Measurements from ENCODE around the gene KAZN. TPM values are rescaled to one million over a fixed set of nuclear protein-coding genes. Genes with fewer than 3 reads are reported as not detected.
A peak's percentile ranks its signal among the peaks of the same experiment; 100 is the strongest.

KAZN gene
- total RNA-seq, 1 experiment from 2014 or later = 7.7 TPM

DNA sequence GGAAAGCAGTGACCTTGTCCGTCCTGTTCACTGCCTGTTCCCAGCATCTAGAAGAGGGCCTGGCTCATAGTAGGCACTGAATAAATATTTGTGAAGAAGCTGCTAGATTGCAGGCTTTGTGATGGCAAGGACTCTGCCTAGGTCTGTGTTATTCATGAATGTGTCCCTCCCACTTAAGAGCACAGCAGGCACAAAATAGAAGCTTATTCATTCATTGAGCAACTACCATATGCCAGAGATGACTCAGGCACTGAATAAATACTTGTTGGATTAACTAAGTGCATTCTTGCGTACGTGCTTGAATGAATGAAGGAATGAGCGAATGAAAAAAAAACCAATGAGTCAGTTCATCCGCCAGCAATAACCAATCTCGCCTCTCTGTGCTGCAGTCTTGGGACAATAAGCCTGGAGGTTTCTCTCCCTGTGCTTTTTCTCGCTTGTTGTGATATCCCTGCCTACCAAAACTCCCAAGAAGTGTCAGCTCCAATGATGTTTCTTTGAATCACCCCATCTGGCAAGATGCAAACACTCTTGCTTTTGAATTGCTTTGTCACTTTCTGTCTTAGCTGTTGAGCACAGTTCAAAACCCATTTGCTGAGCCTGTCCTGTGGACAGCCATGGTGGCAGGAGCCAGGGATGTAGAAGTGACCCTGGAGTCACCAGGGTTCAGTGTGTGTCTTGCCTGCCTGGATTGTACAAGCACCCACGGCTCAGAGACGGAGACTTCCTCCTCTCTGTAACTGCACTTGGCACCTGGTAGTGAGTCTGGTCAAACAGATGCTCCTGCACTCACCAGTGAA is 143.9 kb downstream of the KAZN start:
- DNase-seq (ENCODE audit: low read depth) = peak; percentile 88

DNA sequence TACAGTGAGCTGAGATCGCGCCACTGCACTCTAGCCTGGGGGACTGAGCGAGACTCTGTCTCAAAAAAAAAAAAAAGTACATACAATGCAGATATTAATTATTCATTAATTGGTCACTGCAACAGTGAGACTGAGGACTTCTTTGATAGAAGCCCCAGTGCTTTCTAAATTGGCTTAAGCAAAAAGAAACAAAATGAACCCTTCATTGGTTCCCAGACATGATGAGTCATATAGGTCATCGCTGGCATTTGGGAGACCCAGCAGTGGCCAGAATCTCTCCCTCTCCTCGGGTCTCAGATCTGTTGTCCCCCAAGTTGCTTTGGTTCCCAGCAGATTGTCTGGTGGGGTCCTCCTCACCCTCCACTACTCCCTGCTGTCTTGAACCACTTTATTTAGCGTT is 144.9 kb downstream of the KAZN start:
- DNase-seq (ENCODE audit: low read depth) = no peak

DNA sequence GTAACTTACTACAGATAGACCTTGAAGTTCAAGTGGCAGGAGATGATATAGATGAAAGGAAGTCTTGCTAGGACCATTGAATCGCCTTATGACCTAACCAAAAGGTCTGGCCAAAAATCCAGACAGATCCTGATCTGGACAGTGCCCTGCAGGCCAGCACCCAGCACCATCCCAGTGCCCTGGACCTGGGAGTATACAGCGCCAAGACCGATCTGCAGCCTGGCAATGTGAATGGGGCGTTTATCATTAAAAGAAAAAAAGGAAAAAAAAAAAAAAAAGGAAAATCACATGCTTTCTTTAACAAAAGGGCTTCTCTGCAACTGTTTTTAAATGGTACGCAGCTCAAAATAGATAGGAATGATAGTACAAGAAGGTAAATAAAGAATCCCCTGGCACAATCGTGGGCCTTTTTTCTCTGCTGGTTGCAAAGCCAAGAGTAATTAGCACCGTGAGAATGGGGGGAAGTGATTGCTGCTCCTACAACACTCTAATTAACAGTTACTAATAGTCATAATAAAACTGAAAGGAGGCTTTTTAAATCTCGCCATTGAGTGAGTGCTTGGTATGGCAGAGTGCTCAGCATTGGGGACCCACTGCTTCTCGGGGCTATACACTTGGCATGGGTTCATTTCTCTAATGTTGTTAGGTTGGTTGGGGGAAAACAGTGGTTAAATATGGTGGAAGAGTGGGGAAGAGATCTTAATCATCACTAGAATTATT is 146.7 kb downstream of the KAZN start:
- no peak for DNase-seq (ENCODE audit: low read depth)

DNA sequence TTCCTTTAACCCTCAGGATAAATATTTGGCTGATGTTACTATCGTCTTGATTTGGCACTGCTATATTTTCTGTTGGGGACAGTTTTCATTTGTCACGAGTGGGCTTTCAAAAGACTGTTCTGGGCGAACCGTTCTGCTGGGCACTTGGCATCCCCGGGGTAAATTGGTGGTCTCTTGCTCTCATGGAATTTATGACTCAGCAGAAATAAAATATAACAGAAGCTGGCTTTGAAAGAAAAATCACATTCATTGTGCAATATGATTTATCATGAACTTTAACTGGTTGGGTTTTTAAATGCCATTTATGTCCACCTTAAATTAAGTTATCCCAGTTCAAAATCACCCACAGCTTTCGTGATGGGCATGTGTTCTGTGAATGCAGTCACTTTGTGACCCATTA is 147.3 kb downstream of the KAZN start:
- DNase-seq (ENCODE audit: low read depth) = no peak

DNA sequence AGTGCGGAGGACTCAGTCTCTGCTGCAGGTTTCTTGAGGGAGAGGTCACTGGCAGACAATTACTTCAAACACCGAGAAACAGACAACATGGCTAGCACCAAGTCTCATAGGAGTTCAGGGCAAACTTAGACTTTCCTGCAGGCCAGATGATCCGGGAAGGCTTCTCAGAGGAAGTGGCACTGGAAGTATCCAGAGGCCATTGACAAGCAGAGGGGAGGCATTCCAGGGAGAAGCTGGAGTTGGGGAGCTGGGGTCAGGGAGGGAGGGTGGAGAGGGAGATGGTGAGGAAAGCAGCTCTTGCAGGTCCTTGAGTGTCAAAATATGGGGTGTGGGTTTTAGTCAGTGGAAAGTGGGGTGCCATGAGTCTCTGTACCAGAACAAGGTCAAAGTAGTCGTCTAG is 147.9 kb downstream of the KAZN start:
- DNase-seq (ENCODE audit: low read depth) = no peak

DNA sequence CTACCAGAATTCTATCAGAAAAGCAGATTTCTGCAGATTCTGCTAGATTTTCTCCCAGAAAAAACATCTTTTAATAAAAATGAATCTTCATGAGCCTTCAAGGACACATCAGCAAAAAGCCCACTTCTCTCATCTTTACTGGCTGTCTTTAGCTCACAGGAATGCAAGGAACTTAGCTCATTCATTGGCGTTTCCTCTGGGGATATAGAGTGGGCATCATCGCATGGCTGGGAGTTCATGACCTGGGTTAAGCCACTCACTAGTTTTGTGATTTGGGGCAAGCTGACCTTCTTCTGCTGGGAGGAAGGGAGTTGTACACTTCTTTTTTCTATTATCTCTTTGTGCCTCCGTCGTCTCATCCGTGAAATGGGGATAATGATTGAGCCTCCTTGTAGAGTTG is 149.7 kb downstream of the KAZN start:
- DNase-seq (ENCODE audit: low read depth) = no peak

DNA sequence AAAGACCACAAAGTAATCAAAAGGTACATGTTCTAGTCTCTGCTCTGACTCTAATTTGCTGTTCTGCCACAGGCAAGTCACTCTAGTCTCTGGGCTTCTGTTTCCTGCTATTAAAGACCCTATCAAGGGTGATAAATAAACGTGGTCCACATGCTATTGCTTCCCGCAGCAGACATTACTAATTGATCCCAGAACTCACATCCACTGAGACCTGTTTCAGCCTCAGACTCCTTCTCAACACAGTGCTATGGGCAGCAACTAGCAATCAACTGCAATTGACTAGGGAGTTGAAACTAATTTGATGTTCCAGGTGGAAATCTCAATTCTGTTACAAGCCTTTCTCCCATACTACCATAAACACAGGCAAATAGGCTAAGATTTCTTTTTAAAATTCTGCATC is 150.5 kb downstream of the KAZN start:
- DNase-seq (ENCODE audit: low read depth) = no peak

DNA sequence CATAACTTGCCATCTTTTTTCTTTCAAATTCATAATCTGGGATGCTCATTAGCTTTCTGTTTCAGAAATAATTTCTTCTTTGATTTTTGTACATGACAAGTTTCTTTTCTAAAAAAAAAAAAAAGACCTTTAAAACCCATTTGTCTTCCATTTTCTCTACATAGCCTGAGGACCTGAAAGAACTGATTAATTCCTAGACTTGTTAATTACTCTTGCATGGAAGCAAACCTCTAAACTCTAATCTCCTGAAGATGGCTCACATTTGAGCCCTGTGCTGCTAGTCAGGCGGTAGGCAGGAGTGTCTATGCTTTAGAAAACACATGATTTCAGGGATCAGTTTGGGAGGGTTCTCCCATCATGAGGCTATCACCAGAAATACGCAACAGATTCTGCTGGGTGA is 152.0 kb downstream of the KAZN start:
- DNase-seq (ENCODE audit: low read depth) = no peak

DNA sequence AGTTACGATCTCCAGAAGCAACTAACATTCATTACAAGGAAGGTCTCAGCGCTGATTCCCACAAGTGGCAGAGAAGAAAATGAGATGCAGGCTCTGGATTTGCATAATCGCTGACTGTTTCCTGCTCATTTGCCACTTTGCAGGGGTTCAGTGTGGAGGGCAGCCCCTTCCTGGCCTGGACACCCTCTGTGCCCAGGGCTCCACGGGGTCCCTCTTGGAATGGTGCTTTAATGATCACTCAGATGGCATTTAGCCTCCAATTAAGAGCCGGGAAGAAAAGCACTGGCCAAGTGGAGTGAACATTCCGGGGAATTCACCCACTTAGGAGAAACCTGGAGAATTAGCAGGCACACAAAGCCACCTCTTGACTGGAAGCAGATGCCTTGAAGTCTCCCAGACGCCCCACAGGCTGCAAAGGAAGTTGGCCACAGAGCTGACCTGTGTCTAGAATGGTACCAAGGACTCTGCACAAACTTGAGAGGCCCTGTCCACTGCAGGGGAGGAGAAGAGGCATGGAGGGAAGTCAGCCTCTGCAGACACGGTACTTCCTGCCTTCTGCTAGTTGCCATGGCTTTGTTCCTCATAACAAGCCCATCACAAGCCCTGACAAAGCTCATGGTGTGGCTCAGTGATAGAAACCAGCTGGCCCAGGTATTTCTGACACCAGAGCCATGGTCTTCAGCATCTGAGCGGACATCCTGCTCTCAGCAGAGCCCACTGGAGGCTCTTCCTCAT is 157.2 kb downstream of the KAZN start:
- DNase-seq (ENCODE audit: low read depth) = no peak

DNA sequence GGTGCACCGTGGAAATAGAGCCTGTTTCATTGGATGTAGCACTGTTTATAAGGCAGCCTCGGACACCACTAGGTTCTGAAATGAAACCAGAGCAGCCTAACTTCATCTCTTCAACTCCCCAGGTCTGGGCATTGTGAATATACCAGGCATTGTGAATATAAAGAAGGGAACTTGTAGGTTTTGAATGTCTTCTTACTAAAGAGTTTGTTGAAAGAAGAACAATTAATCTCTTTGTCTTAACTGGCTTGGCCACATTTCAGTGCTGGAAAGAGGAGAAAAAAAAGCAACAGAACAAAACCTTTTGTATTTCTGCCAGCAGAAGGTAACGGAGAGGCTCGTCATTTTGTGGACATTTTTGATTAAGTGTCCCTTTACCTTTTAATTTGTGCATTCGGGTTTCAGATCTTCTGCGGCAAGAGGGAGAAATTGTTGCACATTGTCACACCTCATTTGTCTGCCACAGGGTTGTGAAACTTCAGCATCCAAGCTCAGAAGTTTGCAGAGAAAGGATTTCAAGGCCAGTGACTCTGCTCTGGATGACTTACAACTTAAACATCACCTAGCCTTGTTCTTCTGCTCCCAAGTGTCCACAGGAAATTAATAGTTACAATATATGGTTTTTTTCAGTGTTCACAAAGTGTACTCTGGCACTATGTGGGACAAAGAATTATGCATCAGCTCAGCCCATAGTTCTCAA is 158.3 kb downstream of the KAZN start:
- no peak for DNase-seq (ENCODE audit: low read depth)

DNA sequence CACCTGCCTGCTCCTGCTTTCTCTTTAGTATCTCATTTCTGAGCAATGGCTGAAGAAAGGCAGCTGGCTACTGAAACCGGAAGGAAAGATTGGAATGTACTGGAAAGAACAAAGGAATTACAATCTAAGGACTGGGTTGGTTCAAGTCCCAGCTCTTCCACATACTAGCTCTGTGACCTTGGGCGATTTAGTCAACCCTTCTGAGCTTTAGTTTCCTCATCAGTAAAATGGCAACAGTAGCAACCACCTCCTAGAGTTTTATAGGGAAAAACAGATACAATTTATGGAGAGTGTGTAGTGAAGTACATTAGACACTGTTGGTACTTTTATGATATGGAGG is 158.8 kb downstream of the KAZN start:
- no peak for DNase-seq (ENCODE audit: low read depth)

DNA sequence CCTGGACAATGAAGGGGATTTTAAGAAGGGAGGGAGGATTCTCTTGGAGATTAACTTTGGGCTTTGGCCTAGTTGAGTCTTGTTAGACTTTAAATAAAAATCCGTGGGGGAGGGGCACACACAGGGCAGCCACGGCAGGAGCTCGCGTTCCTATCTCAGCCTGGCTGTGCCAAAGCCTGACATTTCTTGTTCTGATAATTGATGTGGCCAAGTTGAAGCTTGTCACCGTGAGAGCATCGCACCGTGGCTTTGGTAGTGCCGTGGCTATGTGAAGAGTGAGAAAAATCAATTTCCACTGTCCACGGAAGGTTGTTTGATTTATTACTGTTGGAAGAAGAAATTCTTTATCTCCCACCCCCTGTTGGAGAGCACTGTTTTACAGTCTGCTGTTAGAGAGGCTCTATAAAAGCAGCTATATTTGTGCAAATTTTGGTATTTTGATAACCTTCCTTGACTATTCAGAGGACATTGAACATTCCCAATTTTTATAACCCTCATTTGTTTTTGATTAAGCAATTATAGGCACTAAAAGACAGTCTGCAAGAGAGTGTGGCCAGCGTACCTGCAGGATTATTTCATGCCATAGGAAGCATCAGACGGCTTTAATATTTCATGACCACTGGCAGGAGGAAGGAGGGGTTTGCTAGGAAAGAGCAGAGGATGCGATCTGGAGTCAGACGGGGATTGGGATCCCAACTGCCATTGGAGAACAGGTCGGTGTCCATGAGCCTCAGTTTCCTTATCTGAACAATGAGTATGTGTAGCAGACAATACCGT is 160.7 kb downstream of the KAZN start:
- DNase-seq (ENCODE audit: low read depth) = no peak

DNA sequence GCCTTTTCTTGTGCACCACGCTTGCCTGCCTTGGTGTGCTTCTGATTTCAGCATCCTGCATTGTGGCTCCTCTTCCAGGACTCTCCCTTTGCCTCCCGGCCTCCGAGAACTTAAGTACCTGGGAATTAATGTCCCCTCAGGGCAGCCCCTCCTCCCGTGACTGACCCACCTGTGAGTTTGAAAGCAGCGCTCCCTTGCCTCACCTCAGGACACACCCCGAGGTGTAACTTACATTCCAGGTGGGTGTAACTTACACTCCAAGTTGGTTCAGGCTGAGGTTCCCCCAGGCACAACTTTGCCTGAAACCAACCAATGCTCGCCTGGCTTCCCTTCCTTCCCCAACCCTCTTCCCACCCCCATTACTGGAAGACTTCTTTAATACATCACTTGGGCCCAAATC is 161.4 kb downstream of the KAZN start:
- no peak for DNase-seq (ENCODE audit: low read depth)

DNA sequence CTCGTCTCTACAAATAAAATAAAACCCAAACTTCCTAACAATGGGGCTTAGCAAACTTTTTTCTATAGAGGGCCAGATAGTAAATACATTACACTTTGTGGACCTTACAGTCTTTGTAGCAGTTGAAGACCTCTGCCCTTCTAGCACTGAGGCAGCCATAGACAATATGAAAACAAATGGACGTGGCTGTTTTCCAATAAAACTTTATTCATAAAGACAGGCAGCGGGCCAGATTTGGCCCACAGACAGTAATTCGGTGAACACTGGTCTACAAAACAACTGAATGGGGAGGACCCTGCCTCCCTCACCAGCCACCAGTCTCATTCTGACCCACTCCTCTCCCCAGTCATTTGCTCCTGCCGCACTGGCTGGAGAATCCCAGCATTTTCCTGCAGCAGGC is 162.3 kb downstream of the KAZN start:
- no peak for DNase-seq (ENCODE audit: low read depth)

DNA sequence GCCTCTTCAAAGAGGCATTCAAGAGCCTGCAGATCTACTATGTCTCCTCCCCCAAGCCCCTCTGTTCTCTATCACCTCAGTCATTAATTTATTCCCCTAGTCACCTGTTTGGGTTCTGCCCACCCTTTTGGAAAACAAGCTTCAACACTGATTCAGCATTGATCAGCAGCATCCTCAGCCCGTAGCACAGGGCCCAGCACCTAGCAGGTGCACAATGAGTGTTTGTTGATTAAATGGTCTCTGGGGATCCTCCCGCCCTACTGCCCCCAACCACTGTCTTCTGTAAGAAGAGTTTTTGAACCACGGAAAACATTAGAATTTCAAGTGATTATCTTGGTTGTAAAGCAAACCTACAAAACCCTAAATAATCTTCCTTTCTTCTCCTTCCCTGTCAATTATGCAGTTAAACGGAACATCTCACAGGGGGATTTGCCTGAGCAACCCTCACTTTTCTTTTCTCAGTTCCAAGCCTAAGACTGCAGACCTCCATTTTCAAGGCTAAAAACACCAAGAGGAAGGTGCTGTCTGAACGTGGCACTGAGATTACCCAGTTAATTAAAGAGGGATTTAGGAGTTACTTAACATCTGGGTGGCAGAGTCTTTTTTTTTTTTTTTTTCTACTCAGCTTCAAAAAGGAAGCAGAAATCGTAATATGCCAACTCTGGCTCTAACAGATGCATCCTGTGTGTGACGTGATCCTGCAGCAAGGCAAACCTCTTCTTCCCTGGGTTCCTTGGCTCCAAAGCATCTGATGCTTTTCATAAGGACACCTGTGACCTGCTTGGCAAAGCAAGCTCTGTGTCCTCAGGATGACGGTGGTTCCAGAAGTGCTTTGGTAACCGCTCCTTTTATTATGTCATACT is 163.0 kb downstream of the KAZN start:
- DNase-seq (ENCODE audit: low read depth) = no peak

DNA sequence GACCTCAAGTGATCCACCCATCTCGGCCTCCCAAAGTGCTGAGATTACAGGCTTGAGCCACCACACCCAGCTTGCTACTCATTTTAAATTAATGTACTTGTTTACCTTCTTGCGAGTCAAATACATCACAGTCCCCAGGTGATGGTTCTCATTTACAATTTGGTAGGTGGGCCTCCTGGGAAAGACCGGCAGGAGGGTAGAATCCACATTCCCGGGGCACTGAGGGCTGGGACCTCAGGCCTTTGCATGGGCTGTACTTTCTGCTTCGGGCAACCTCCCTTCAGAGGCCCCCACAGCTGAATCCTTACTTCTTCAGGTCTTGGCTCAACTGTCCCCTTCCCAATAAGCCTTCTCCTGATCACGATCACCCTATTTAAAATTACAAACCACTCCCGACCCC is 165.5 kb downstream of the KAZN start:
- DNase-seq (ENCODE audit: low read depth) = no peak

DNA sequence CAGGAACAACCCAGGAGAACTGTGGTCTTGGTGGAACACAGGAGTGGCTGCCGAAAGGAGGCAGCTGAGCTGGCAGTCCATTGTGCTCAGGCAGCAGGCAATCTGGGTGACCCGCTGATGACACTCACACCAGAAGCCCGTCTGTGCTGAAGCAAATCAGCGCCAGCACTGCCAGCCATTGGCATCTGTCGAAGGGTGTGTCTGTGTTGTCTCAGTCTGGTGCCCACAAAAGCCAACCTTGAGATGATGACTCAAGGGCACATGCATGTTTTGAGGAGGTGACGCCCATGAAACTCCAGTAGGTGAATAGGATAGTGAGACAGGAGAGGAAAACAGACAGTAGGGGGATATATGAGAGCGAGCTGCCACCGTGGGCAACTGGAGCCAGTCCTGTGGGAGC is 167.3 kb downstream of the KAZN start:
- no peak for DNase-seq (ENCODE audit: low read depth)

DNA sequence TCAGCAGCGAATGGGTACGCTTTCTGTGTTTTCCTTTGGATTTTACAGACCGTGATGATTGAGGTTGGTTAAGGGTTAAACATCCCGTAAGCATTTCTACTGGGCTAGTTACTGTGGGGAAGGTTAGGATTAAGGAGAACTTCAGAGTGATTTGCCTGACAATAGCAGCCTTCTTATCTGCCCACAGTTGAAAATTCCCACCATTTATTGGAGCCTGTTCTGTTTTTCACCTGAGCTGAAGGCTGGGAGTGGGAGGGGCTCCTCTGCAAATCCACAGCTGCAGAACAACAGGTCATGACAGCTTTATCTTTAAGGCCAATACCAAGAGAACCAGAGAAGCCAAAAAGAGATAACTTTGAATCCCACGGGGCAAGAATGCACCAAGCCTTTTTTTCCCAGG is 168.6 kb downstream of the KAZN start:
- DNase-seq (ENCODE audit: low read depth) = no peak

DNA sequence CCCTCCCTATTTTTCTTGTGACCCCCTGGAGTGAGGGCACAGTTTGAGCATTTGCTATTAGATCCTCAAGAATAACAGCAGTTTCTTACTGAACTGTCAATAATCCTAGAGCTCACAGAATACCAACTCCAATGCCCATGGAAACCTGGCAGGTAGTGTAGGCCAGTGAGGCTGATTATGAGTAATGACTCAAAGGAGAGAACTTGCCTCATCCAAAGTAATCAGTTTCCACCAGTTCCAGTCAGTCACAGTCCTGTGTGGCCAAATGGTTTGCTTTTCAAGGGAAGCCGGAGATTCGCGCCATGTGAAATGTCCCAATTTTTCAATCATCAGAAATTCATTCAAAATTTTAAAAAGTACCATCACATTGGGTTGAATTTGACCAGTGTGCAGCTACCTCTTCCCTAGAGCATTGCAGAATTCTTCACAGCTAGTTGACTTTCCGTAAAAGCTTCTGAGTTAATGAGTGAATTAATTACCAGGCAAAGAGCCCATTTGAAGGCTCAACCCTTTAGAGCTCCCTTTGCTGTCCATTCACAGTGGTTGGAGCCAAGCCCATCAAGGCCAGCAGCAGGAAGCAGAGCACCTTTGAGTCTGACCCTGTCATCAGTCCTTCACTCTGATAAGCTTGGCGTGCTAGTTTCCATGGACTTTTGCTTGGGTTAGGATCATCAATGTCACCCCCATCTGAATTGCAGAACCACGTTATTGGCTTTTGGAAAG is 170.3 kb downstream of the KAZN start:
- no peak for DNase-seq (ENCODE audit: low read depth)
